HL-60 (cell line): Measurements from ENCODE around the gene RPL39L.
"Not testable (repeated sequence)": the region's sequence is repeated elsewhere in the genome, so short reads cannot be mapped to it uniquely, and the experiment has no call there.

Experiments used
- DNase-seq, 2 experiments: peaks; one replicate each; pipeline ENCODE4 v3.0.0-alpha.2; 2010 to 2020; ENCODE audit warnings: low read depth in 1 of 2, low spot score in 1 of 2
- H3K27ac ChIP-seq: fragments of 250-450 bp; sonication (Bioruptor Pico); replicated peaks from 2 replicates; pipeline ENCODE4 v1.5.1; 2020; ENCODE audit warnings: mild to moderate bottlenecking, moderate library complexity
- H3K27me3 ChIP-seq: fragments of 250-450 bp; sonication (Bioruptor Pico); 2 replicates; pipeline ENCODE4 v1.5.1; 2021; ENCODE audit warnings: mild to moderate bottlenecking, moderate library complexity; ENCODE audit not compliant: insufficient read depth, poor library complexity, severe bottlenecking
- H3K4me3 ChIP-seq: replicated peaks from 2 replicates; pipeline ENCODE4 v1.5.1; 2011; ENCODE audit warnings: mild to moderate bottlenecking, control low read depth, low read length; ENCODE audit not compliant: insufficient read depth
- GABPA ChIP-seq: IDR thresholded peaks from 2 replicates; pipeline ENCODE4 v1.6.1; 2012; ENCODE audit warnings: low read depth
- POLR2AphosphoS5 ChIP-seq: IDR thresholded peaks from 2 replicates; pipeline ENCODE4 v1.6.1; 2012; ENCODE audit warnings: low read depth
- SPI1 ChIP-seq: IDR thresholded peaks from 2 replicates; pipeline ENCODE4 v1.6.1; 2012; ENCODE audit warnings: low read depth, mild to moderate bottlenecking, borderline replicate concordance
- TF ChIP-seq, protein P1 (sequence below): IDR thresholded peaks from one replicate; pipeline ENCODE4 v1.5.1; 2011; ENCODE audit warnings: low read length, control low read depth, inconsistent platforms; ENCODE audit not compliant: insufficient read depth
- TF ChIP-seq, protein P2 (sequence below): IDR thresholded peaks from 2 replicates; pipeline ENCODE4 v1.6.1; 2012; ENCODE audit warnings: low read depth; ENCODE audit not compliant: insufficient replicate concordance

Gene RPL39L

DNA sequence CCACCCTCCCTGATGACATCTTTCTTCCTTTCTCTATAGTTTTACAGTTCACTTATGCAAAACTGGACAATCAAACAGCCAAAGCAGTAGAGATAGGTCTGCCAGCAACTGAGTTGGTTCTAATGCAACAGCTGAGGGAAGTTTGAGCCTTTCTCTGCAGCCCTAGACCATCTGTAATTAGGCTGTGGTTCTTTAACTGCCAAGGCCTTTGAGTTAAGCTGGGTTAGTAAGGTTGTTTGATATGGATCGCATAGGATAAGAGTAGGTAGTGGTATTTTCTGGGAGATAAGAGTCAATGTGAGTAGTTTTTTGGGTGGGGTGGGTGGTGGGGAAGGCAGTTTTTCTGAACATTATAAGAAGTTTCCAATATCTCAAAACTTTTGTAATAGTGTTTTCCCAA is 3.0 kb downstream of the RPL39L start:
- no peak overlapping the region for H3K4me3 ChIP-seq
- no peak overlapping the region for H3K27ac ChIP-seq
- no peak for DNase-seq
- no peaks in the 10 kb centered on the region for H3K27me3 ChIP-seq
- TF ChIP-seq, protein P1, sequence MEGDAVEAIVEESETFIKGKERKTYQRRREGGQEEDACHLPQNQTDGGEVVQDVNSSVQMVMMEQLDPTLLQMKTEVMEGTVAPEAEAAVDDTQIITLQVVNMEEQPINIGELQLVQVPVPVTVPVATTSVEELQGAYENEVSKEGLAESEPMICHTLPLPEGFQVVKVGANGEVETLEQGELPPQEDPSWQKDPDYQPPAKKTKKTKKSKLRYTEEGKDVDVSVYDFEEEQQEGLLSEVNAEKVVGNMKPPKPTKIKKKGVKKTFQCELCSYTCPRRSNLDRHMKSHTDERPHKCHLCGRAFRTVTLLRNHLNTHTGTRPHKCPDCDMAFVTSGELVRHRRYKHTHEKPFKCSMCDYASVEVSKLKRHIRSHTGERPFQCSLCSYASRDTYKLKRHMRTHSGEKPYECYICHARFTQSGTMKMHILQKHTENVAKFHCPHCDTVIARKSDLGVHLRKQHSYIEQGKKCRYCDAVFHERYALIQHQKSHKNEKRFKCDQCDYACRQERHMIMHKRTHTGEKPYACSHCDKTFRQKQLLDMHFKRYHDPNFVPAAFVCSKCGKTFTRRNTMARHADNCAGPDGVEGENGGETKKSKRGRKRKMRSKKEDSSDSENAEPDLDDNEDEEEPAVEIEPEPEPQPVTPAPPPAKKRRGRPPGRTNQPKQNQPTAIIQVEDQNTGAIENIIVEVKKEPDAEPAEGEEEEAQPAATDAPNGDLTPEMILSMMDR: no peak
- TF ChIP-seq POLR2AphosphoS5: no peak
- no peak for TF ChIP-seq SPI1
- TF ChIP-seq GABPA: no peak
- TF ChIP-seq, protein P2, sequence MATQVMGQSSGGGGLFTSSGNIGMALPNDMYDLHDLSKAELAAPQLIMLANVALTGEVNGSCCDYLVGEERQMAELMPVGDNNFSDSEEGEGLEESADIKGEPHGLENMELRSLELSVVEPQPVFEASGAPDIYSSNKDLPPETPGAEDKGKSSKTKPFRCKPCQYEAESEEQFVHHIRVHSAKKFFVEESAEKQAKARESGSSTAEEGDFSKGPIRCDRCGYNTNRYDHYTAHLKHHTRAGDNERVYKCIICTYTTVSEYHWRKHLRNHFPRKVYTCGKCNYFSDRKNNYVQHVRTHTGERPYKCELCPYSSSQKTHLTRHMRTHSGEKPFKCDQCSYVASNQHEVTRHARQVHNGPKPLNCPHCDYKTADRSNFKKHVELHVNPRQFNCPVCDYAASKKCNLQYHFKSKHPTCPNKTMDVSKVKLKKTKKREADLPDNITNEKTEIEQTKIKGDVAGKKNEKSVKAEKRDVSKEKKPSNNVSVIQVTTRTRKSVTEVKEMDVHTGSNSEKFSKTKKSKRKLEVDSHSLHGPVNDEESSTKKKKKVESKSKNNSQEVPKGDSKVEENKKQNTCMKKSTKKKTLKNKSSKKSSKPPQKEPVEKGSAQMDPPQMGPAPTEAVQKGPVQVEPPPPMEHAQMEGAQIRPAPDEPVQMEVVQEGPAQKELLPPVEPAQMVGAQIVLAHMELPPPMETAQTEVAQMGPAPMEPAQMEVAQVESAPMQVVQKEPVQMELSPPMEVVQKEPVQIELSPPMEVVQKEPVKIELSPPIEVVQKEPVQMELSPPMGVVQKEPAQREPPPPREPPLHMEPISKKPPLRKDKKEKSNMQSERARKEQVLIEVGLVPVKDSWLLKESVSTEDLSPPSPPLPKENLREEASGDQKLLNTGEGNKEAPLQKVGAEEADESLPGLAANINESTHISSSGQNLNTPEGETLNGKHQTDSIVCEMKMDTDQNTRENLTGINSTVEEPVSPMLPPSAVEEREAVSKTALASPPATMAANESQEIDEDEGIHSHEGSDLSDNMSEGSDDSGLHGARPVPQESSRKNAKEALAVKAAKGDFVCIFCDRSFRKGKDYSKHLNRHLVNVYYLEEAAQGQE: no peak

DNA sequence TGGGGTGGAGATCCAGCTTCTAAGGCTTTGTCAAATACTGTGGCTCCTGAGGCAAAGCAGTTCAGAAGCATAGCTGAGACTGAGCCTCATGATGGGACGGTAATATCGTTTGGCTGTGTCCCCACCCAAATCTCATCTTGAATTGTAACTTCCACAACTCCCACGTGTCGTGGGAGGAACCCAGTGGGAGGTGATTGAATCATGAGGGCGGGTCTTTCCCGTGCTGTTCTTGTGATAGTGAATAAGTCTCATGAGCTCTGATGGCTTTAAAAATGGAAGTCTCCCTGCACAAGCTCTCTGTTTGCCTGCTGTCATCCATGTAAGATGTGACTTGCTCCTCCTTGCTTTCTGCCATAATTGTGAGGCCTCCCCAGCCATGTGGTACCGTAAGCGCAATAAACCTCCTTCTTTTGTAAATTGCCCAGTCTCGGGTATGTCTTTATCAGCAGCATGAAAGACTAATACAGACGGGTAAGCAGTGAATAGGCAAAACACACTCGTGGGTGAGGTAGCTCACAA is 4.1 kb downstream of the RPL39L start:
- not testable (repeated sequence) for H3K27ac ChIP-seq, H3K4me3 ChIP-seq, DNase-seq, H3K27me3 ChIP-seq

DNA sequence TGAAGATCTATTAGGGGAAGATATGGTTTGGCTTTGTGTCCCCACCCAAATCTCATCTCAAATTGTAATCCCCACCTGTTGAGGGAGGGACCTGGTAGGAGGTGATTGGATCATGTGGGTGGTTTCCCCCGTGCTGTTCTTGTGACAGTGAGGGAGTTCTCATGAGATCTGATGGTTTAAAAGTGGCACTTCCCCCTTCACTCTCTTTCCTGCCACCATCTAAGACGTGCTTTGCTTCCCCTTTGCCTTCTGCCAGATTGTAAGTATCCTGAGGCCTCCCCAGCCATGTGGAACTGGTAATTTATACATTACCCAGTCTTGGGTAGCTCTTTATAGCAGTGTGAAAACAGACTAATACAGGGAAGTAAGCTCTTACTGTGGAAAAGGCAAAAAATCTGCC is 6.1 kb downstream of the RPL39L start:
- not testable (repeated sequence) for H3K4me3 ChIP-seq, H3K27ac ChIP-seq, H3K27me3 ChIP-seq
- DNase-seq: peak in 1 of 2 experiments; percentile 4

DNA sequence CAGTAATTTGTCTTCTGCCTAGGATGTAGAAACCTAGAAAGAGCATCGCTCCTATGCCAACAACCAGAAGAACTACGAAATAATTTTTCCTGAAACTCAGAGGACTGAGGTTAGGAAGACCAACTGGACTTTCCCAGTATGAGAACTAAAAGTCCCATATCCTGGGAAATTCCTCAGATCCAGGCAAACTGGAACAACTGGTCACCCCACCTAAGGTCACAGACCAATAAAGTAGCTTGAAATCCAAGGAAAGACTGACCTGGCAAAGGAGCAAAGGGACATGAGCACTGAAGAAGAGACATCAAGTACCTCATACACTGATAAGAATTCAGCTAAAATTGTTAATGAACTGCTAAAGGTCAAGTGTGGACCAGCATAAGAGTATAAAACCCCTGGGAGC is 6.6 kb downstream of the RPL39L start:
- Histone ChIP-seq H3K27me3 (no peaks in the 10 kb centered on the region), H3K27ac (no peak overlapping the region), H3K4me3 (no peak overlapping the region)
- TF ChIP-seq, protein P2: no peak
- TF ChIP-seq GABPA: no peak
- TF ChIP-seq POLR2AphosphoS5: no peak
- TF ChIP-seq, protein P1: no peak
- TF ChIP-seq SPI1: no peak
- DNase-seq: no peak

DNA sequence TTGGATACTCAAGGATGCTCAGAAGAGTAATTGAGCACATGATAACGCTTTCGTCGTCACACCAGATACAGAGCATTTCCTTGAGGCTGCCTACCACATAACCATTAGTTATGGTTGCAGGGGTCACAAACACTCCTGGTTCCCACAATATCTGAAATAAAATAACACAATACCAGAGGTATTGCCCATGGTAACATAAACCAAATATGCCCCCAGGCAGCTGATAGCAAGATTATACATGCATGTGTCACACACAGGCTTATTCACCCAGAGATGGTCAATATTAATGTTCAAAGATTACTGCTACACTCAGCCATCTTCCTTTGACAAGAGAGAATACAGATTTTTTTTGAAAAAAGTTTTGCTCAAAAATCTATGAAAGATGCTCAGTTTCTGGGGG is 7.3 kb downstream of the RPL39L start:
- H3K27me3 ChIP-seq: no peaks in the 10 kb centered on the region
- no peak overlapping the region for H3K4me3 ChIP-seq
- no peak overlapping the region for H3K27ac ChIP-seq
- TF ChIP-seq, protein P2: no peak
- TF ChIP-seq GABPA: no peak
- TF ChIP-seq SPI1: no peak
- TF ChIP-seq, protein P1: no peak
- no peak for TF ChIP-seq POLR2AphosphoS5
- DNase-seq: no peak
